Astrocyte of the cerebellum (primary cell): ENCODE data around the gene KLF7.

Source experiments
- DNase-seq: peaks from one replicate; pipeline ENCODE4 v3.0.0-alpha.2; 2011; ENCODE audit warnings: low read depth
- H3K4me3 ChIP-seq: 2 replicates; pipeline ENCODE4 v1.5.1; 2011; ENCODE audit warnings: mild to moderate bottlenecking, low read depth, low read length, moderate library complexity
- CTCF ChIP-seq: IDR thresholded peaks from 2 replicates; pipeline ENCODE4 v1.5.1; 2012; ENCODE audit warnings: low read length, low read depth, moderate library complexity, mild to moderate bottlenecking; ENCODE audit errors: missing control alignments
- in situ Hi-C: cut with HindIII; loops from 2 replicates; pipeline ENCODE4 v1.10.0; 2017; ENCODE audit warnings: low sequenced_read_pairs

Gene KLF7

GRCh38 chr2:207077266-207077665 lies 88.5 kb downstream of the KLF7 start:
- no peak for TF ChIP-seq CTCF
- in situ Hi-C loops, result no loop called here
- no peak overlapping the region for H3K4me3 ChIP-seq
- no peak for DNase-seq

- no peak overlapping the region for H3K4me3 ChIP-seq
- no peak for TF ChIP-seq CTCF
- in situ Hi-C loops, result no loop called here
- no peak for DNase-seq
Observed at GRCh38 chr2:207075456-207075855, 90.3 kb downstream of the KLF7 start.

GRCh38 chr2:207073801-207074678 lies 91.7 kb downstream of the KLF7 start:
- no peak for DNase-seq
- no peak for TF ChIP-seq CTCF
- no peak overlapping the region for H3K4me3 ChIP-seq
- in situ Hi-C loops, result no loop called here

GRCh38 chr2:207073412-207073800 lies 92.3 kb downstream of the KLF7 start:
- in situ Hi-C loops, result no loop called here
- no peak for DNase-seq
- TF ChIP-seq CTCF, result no peak
- H3K4me3 ChIP-seq, result no peak overlapping the region

GRCh38 chr2:207072571-207072970 lies 93.2 kb downstream of the KLF7 start:
- DNase-seq, result no peak
- in situ Hi-C loops, result no loop called here
- H3K4me3 ChIP-seq, result no peak overlapping the region
- no peak for TF ChIP-seq CTCF

GRCh38 chr2:207071820-207072219 lies 93.9 kb downstream of the KLF7 start:
- TF ChIP-seq CTCF, result no peak

GRCh38 chr2:207067473-207067872 lies 98.3 kb downstream of the KLF7 start:
- no peak for TF ChIP-seq CTCF
- no peak overlapping the region for H3K4me3 ChIP-seq
- in situ Hi-C loops, result no loop called here
- no peak for DNase-seq

More at GRCh38 chr2:207071820-207072219, 93.9 kb downstream of the KLF7 start:
- H3K4me3 ChIP-seq, result no peak overlapping the region
- DNase-seq, result no peak
- in situ Hi-C loops, result no loop called here
